Liver (tissue), 3 donors: Measurements from ENCODE around the gene SLC1A2.

ENCODE experiments used
- EGR1 ChIP-seq, 2 donors: IDR thresholded peaks; 2 replicates each; pipeline ENCODE4 v1.6.1; 2016 to 2018; ENCODE audit warnings: antibody characterized with exemption in 2 of 2, low read depth in 2 of 2
- GABPA ChIP-seq, 2 donors: IDR thresholded peaks in 1 of 2; conservative IDR thresholded peaks in 1 of 2; 2 replicates each; pipeline ENCODE4 v1.6.1; 2016; ENCODE audit warnings: antibody characterized with exemption in 2 of 2, mild to moderate bottlenecking in 1 of 2, moderate library complexity in 1 of 2
- HNF4A ChIP-seq, 2 donors: conservative IDR thresholded peaks; 2 replicates each; pipeline ENCODE4 v1.6.1; 2016; ENCODE audit warnings: antibody characterized with exemption in 2 of 2, mild to moderate bottlenecking in 2 of 2
- RAD21 ChIP-seq, 2 donors: IDR thresholded peaks; 2 replicates each; pipeline ENCODE4 v1.6.1; 2016; ENCODE audit warnings: antibody characterized with exemption in 2 of 2, mild to moderate bottlenecking in 2 of 2
- SP1 ChIP-seq: IDR thresholded peaks from 2 replicates; pipeline ENCODE4 v1.6.1; 2018; ENCODE audit warnings: antibody characterized with exemption, mild to moderate bottlenecking
- TAF1 ChIP-seq: conservative IDR thresholded peaks from 2 replicates; pipeline ENCODE4 v1.6.1; 2016; ENCODE audit warnings: antibody characterized with exemption, mild to moderate bottlenecking
- TF ChIP-seq, protein P1 (sequence below): fragments of 150-350 bp; IDR thresholded peaks from 2 replicates; pipeline ENCODE4 v1.5.1; 2017; ENCODE audit warnings: improper control_type of control experiment, low read depth, low read length; ENCODE audit not compliant: missing input control
- TF ChIP-seq, protein P2 (sequence below): IDR thresholded peaks from 2 replicates; pipeline ENCODE4 v1.6.1; 2016; ENCODE audit warnings: antibody characterized with exemption
- TF ChIP-seq, protein P3 (sequence below): IDR thresholded peaks from 2 replicates; pipeline ENCODE4 v1.6.1; 2016; ENCODE audit warnings: antibody characterized with exemption, mild to moderate bottlenecking
- donor health status: healthy.
- donor health status: healthy.

DNA sequence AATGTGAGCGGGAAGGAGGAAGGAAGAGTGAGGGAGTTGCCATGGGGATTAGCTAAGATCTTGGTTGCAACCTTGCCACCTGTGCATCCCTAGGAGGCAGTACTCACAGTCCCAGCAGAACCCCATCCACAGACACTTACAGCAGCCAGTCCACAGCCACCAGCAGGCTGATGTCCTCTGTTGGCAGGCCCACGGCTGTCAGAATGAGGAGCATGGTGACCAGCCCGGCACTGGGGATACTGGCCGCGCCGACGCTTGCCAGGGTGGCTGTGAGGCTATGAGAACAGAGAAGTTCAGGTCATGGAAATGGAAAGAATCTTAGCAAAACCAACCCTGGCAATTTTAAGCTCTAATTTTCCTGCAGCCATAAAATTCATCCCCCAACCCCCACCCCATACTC lies 138.6 kb downstream of the SLC1A2 start:
- TF ChIP-seq, protein P1, sequence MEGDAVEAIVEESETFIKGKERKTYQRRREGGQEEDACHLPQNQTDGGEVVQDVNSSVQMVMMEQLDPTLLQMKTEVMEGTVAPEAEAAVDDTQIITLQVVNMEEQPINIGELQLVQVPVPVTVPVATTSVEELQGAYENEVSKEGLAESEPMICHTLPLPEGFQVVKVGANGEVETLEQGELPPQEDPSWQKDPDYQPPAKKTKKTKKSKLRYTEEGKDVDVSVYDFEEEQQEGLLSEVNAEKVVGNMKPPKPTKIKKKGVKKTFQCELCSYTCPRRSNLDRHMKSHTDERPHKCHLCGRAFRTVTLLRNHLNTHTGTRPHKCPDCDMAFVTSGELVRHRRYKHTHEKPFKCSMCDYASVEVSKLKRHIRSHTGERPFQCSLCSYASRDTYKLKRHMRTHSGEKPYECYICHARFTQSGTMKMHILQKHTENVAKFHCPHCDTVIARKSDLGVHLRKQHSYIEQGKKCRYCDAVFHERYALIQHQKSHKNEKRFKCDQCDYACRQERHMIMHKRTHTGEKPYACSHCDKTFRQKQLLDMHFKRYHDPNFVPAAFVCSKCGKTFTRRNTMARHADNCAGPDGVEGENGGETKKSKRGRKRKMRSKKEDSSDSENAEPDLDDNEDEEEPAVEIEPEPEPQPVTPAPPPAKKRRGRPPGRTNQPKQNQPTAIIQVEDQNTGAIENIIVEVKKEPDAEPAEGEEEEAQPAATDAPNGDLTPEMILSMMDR, result no peak
- TF ChIP-seq, protein P2, sequence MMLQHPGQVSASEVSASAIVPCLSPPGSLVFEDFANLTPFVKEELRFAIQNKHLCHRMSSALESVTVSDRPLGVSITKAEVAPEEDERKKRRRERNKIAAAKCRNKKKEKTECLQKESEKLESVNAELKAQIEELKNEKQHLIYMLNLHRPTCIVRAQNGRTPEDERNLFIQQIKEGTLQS, result no peak
- TF ChIP-seq, protein P3, sequence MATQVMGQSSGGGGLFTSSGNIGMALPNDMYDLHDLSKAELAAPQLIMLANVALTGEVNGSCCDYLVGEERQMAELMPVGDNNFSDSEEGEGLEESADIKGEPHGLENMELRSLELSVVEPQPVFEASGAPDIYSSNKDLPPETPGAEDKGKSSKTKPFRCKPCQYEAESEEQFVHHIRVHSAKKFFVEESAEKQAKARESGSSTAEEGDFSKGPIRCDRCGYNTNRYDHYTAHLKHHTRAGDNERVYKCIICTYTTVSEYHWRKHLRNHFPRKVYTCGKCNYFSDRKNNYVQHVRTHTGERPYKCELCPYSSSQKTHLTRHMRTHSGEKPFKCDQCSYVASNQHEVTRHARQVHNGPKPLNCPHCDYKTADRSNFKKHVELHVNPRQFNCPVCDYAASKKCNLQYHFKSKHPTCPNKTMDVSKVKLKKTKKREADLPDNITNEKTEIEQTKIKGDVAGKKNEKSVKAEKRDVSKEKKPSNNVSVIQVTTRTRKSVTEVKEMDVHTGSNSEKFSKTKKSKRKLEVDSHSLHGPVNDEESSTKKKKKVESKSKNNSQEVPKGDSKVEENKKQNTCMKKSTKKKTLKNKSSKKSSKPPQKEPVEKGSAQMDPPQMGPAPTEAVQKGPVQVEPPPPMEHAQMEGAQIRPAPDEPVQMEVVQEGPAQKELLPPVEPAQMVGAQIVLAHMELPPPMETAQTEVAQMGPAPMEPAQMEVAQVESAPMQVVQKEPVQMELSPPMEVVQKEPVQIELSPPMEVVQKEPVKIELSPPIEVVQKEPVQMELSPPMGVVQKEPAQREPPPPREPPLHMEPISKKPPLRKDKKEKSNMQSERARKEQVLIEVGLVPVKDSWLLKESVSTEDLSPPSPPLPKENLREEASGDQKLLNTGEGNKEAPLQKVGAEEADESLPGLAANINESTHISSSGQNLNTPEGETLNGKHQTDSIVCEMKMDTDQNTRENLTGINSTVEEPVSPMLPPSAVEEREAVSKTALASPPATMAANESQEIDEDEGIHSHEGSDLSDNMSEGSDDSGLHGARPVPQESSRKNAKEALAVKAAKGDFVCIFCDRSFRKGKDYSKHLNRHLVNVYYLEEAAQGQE, result no peak
- no peak for TF ChIP-seq RAD21 (IDR thresholded peaks at IDR 0.05)
- no peak for TF ChIP-seq TAF1
- no peak for TF ChIP-seq SP1
- TF ChIP-seq GABPA (IDR thresholded peaks at IDR 0.05 in 1 of 2, conservative IDR thresholded peaks at IDR 0.05 in 1 of 2), result no peak
- no peak for TF ChIP-seq EGR1 (IDR thresholded peaks at IDR 0.05; ENCODE audit: low read depth in 2 of 2)
- TF ChIP-seq HNF4A (conservative IDR thresholded peaks at IDR 0.05), result no peak
